HepG2 (cell line): ENCODE measurements around the gene FAIM2. TPM values are rescaled to one million over a fixed set of nuclear protein-coding genes. Genes with fewer than 3 reads are reported as not detected.
A peak's percentile ranks its signal among the peaks of the same experiment; 100 is the strongest.

Experiments
- BORCS8-MEF2B ChIP-seq: sonication (generic); formaldehyde crosslinking; IDR thresholded peaks from 2 replicates; pipeline ENCODE4 v1.8.0; 2022; ENCODE audit warnings: mild to moderate bottlenecking, missing genetic modification reagents
- DR1 ChIP-seq: sonication (generic); formaldehyde crosslinking; IDR thresholded peaks from 2 replicates; pipeline ENCODE4 v1.8.0; 2021; ENCODE audit warnings: mild to moderate bottlenecking, missing genetic modification reagents, inconsistent platforms
- ELF4 ChIP-seq: sonication (generic); formaldehyde crosslinking; IDR thresholded peaks from 2 replicates; pipeline ENCODE4 v1.5.0; 2020; ENCODE audit warnings: missing genetic modification reagents, mild to moderate bottlenecking, moderate library complexity, borderline replicate concordance
- HHEX ChIP-seq: IDR thresholded peaks from 2 replicates; pipeline ENCODE4 v1.6.1; 2016; ENCODE audit warnings: control low read depth
- HNRNPL ChIP-seq: fragments of 200-400 bp; formaldehyde crosslinking; IDR thresholded peaks from 2 replicates; pipeline ENCODE4 v1.6.1; 2017; ENCODE audit warnings: mild to moderate bottlenecking, low read depth, low read length
- HOXA3 ChIP-seq: sonication (generic); formaldehyde crosslinking; IDR thresholded peaks from 2 replicates; pipeline ENCODE4 v1.5.0; 2020; ENCODE audit warnings: missing genetic modification reagents
- KDM5B ChIP-seq: sonication (generic); formaldehyde crosslinking; IDR thresholded peaks from 2 replicates; pipeline ENCODE4 v1.4.0; 2020; ENCODE audit warnings: missing genetic modification reagents, mild to moderate bottlenecking, borderline replicate concordance
- MXI1 ChIP-seq: IDR thresholded peaks from 3 replicates; pipeline ENCODE4 v1.6.1; 2012; ENCODE audit warnings: low read depth, low read length, inconsistent platforms, borderline replicate concordance
- PHF21A ChIP-seq: sonication (generic); formaldehyde crosslinking; IDR thresholded peaks from 2 replicates; pipeline ENCODE4 v1.5.0; 2020; ENCODE audit warnings: mild to moderate bottlenecking, missing genetic modification reagents
- PHF8 ChIP-seq: sonication (generic); formaldehyde crosslinking; IDR thresholded peaks from 2 replicates; pipeline ENCODE4 v1.5.0; 2020; ENCODE audit warnings: missing genetic modification reagents
- PITX1 ChIP-seq: sonication (generic); formaldehyde crosslinking; IDR thresholded peaks from 2 replicates; pipeline ENCODE4 v1.5.1; 2020; ENCODE audit warnings: mild to moderate bottlenecking, missing genetic modification reagents
- RELA ChIP-seq: sonication (generic); formaldehyde crosslinking; IDR thresholded peaks from 2 replicates; pipeline ENCODE4 v1.4.0; 2020; ENCODE audit warnings: missing genetic modification reagents
- ZBTB7B ChIP-seq: sonication (generic); formaldehyde crosslinking; IDR thresholded peaks from 2 replicates; pipeline ENCODE4 v1.4.0; 2020; ENCODE audit warnings: missing genetic modification reagents
- ZFP36L1 ChIP-seq: sonication (generic); formaldehyde crosslinking; IDR thresholded peaks from 2 replicates; pipeline ENCODE4 v1.8.0; 2022; ENCODE audit warnings: mild to moderate bottlenecking, missing genetic modification reagents, moderate library complexity
- ZMAT3 ChIP-seq: sonication (generic); formaldehyde crosslinking; conservative IDR thresholded peaks from 2 replicates; pipeline ENCODE4 v1.7.0; 2021; ENCODE audit warnings: missing genetic modification reagents
- ZNF124 ChIP-seq: sonication (generic); formaldehyde crosslinking; IDR thresholded peaks from 2 replicates; pipeline ENCODE4 v1.4.0; 2020; ENCODE audit warnings: missing genetic modification reagents
- ZNF225 ChIP-seq: sonication (generic); formaldehyde crosslinking; IDR thresholded peaks from 2 replicates; pipeline ENCODE4 v1.4.0; 2020; ENCODE audit warnings: mild to moderate bottlenecking, missing genetic modification reagents
- ZNF33B ChIP-seq: sonication (generic); formaldehyde crosslinking; IDR thresholded peaks from 2 replicates; pipeline ENCODE4 v1.5.1; 2020; ENCODE audit warnings: mild to moderate bottlenecking, missing genetic modification reagents
- ZNF567 ChIP-seq: sonication (generic); formaldehyde crosslinking; IDR thresholded peaks from 2 replicates; pipeline ENCODE4 v1.8.1; 2023; ENCODE audit warnings: mild to moderate bottlenecking, missing genetic modification reagents, borderline replicate concordance
- ZSCAN20 ChIP-seq: sonication (generic); formaldehyde crosslinking; IDR thresholded peaks from 2 replicates; pipeline ENCODE4 v1.4.0; 2020; ENCODE audit warnings: missing genetic modification reagents, mild to moderate bottlenecking, borderline replicate concordance
- ZSCAN29 ChIP-seq: sonication (generic); formaldehyde crosslinking; conservative IDR thresholded peaks from 2 replicates; pipeline ENCODE4 v1.4.0; 2020; ENCODE audit warnings: mild to moderate bottlenecking, missing genetic modification reagents
- polyA plus RNA-seq, 8 experiments: library from polyadenylated mRNA; depleted of rRNA in 3 of 8; stranded (reverse) in 7 of 8; unstranded in 1 of 8; fragments of >200 nt; fragmentation: Illumina TruSeq in 4 of 8; extraction: Trizol in 4 of 8; gene quantifications; 2 replicates each; pipeline versions ENCODE4 v1.2.1 to v1.2.3, GENCODE V29; 2011 to 2016; ENCODE audit warnings: low read depth in 4 of 8, missing spikeins in 1 of 8, mixed read lengths in 1 of 8; ENCODE audit not compliant: insufficient read depth in 1 of 8
- total RNA-seq, 5 experiments: library from RNA; depleted of rRNA; stranded (reverse); fragments of >200 nt; fragmentation: Illumina TruSeq; extraction: Trizol; gene quantifications; 2 replicates each; pipeline ENCODE4 v1.2.3, GENCODE V29; 2016; ENCODE audit warnings: low read depth in 1 of 5
- TF ChIP-seq, protein P1 (sequence below): sonication (generic); formaldehyde crosslinking; IDR thresholded peaks from 2 replicates; pipeline ENCODE4 v1.4.0; 2020; ENCODE audit warnings: missing genetic modification reagents, borderline replicate concordance
- TF ChIP-seq, protein P2 (sequence below): IDR thresholded peaks from 2 replicates; pipeline ENCODE4 v1.6.1; 2016; ENCODE audit warnings: missing genetic modification reagents, missing compliant biosample characterization
- TF ChIP-seq, protein P3 (sequence below): sonication (generic); IDR thresholded peaks from 2 replicates; pipeline ENCODE4 v1.6.1; 2016; ENCODE audit warnings: low read depth, borderline replicate concordance
- TF ChIP-seq, protein P4 (sequence below): IDR thresholded peaks from 2 replicates; pipeline ENCODE4 v1.6.1; 2016; ENCODE audit warnings: missing compliant biosample characterization, missing genetic modification reagents, borderline replicate concordance

The FAIM2 gene
- total and polyA plus RNA-seq, 2 of the 13 experiments (the other 11 are each of a cell fraction or from before 2014, with no cell fraction given): not detected

DNA sequence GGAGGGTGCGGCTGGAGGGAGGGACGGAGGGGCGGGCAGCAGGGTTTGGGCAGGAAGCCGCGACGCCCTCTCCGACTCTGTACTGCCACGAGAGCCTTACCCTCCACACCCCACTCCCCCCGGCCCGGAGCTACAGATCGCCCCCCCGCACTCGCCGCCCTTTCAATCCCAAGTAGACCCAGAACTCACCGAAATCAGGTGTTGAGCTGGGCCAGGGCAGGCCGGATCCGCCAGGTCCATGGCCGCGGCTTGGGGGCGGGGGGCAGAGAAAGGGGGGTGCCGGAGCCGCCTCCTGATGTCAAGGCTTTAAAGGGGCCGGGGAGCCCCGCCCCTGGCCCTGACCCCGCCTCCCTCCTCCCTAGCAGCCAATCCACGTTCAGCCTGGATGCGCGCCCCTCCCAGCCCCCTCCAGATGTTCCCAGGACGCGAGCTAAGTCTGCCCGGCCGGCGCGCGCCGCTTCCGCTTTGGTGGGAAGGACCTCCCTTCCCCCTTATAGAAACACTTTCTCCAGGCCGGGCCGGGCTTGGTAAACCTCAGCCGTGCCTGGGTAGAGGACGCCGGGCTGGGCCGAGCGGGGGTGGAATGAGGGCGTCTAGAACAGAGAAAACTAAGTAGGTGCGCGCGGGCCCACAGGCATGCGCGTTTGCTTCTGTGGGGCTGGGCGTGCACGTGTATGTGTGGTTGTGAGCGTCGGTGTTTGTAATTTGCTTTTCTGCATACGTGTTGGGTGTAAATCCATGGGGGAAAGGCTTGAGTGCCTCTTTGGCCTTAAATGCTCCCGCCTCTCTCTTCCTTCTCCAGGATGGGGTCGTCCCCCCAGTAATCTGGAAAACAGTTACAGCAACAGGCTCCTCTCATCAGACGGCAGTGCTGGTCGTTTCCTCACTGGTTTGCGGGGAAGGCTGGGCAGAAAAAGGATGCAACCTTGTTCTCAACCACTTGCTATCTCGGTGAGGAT lies 75.3 kb downstream of the FAIM2 start, which contains the start of gene NCKAP5L (continued):
- TF ChIP-seq KDM5B (peak; percentile 46; the same call in 1 of the 2 replicates), ZNF33B (CRISPR knock-in tag) (0 out of 2 replicates have a peak, but pooled peaks have one; percentile 75), DR1 (CRISPR knock-in tag) (peak; percentile 69; the same call in 1 of the 2 replicates), ZSCAN29 (CRISPR knock-in tag) (0 out of 2 replicates have a peak, but pooled peaks have one; percentile 23), PHF8 (CRISPR knock-in tag) (peak; percentile 73), ZSCAN20 (CRISPR knock-in tag) (no peak), PHF21A (CRISPR knock-in tag) (peak; percentile 77), ZNF567 (0 out of 2 replicates have a peak, but pooled peaks have one; percentile 41), BORCS8-MEF2B (CRISPR knock-in tag) (peak; percentile 78), RELA (CRISPR knock-in tag) (no peak), ZBTB7B (CRISPR knock-in tag) (peak; percentile 13; the same call in 1 of the 2 replicates), ZNF225 (CRISPR knock-in tag) (0 out of 2 replicates have a peak, but pooled peaks have one; percentile 45), HNRNPL (0 out of 2 replicates have a peak, but pooled peaks have one; percentile 48), ELF4 (CRISPR knock-in tag) (peak; percentile 61; the same call in 1 of the 2 replicates), HHEX (CRISPR knock-in tag) (no peak), ZNF124 (peak; percentile 56; the same call in 1 of the 2 replicates), MXI1 (0 out of 3 replicates have a peak, but pooled peaks have one; percentile 27), HOXA3 (no peak), ZFP36L1 (0 out of 2 replicates have a peak, but pooled peaks have one; percentile 77), PITX1 (CRISPR knock-in tag) (peak; percentile 53; the same call in 1 of the 2 replicates), ZMAT3 (CRISPR knock-in tag) (peak; percentile 68; the same call in 1 of the 2 replicates)
- TF ChIP-seq, protein P1, sequence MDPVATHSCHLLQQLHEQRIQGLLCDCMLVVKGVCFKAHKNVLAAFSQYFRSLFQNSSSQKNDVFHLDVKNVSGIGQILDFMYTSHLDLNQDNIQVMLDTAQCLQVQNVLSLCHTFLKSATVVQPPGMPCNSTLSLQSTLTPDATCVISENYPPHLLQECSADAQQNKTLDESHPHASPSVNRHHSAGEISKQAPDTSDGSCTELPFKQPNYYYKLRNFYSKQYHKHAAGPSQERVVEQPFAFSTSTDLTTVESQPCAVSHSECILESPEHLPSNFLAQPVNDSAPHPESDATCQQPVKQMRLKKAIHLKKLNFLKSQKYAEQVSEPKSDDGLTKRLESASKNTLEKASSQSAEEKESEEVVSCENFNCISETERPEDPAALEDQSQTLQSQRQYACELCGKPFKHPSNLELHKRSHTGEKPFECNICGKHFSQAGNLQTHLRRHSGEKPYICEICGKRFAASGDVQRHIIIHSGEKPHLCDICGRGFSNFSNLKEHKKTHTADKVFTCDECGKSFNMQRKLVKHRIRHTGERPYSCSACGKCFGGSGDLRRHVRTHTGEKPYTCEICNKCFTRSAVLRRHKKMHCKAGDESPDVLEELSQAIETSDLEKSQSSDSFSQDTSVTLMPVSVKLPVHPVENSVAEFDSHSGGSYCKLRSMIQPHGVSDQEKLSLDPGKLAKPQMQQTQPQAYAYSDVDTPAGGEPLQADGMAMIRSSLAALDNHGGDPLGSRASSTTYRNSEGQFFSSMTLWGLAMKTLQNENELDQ (CRISPR knock-in tag): peak; percentile 13; the same call in 1 of the 2 replicates
- TF ChIP-seq, protein P2, sequence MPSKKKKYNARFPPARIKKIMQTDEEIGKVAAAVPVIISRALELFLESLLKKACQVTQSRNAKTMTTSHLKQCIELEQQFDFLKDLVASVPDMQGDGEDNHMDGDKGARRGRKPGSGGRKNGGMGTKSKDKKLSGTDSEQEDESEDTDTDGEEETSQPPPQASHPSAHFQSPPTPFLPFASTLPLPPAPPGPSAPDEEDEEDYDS: peak; percentile 95
- TF ChIP-seq, protein P3, sequence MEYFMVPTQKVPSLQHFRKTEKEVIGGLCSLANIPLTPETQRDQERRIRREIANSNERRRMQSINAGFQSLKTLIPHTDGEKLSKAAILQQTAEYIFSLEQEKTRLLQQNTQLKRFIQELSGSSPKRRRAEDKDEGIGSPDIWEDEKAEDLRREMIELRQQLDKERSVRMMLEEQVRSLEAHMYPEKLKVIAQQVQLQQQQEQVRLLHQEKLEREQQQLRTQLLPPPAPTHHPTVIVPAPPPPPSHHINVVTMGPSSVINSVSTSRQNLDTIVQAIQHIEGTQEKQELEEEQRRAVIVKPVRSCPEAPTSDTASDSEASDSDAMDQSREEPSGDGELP: peak; percentile 85; the same call in 1 of the 2 replicates
- TF ChIP-seq, protein P4, sequence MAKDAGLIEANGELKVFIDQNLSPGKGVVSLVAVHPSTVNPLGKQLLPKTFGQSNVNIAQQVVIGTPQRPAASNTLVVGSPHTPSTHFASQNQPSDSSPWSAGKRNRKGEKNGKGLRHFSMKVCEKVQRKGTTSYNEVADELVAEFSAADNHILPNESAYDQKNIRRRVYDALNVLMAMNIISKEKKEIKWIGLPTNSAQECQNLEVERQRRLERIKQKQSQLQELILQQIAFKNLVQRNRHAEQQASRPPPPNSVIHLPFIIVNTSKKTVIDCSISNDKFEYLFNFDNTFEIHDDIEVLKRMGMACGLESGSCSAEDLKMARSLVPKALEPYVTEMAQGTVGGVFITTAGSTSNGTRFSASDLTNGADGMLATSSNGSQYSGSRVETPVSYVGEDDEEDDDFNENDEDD: peak; percentile 31; the same call in 1 of the 2 replicates
